Lower leg skin (tissue), 4 donors: Measurements from ENCODE around the gene GLYAT. TPM values are rescaled to one million over a fixed set of nuclear protein-coding genes. Genes with fewer than 3 reads are reported as not detected.

Experiments
- DNase-seq, 2 donors: peaks; one replicate each; pipeline ENCODE4 v3.0.0-alpha.2; 2019; ENCODE audit warnings: low spot score in 2 of 2
- H3K4me3 ChIP-seq: fragments of 200-600 bp; sonication (generic); 2 replicates; pipeline ENCODE4 v1.5.1; 2017; ENCODE audit warnings: mild to moderate bottlenecking, low read depth; ENCODE audit not compliant: poor library complexity, severe bottlenecking
- POLR2A ChIP-seq, 2 donors: fragments of 450-650 bp; IDR thresholded peaks; one replicate each; pipeline ENCODE4 v1.6.1; 2016 to 2017; ENCODE audit warnings: antibody characterized with exemption in 2 of 2, mild to moderate bottlenecking in 1 of 2, moderate library complexity in 1 of 2
- WGBS, 2 donors: methylation state at CpG; one replicate each; pipeline ENCODE4 v1.1.5; 2018; 5-methylcytosine and 5-hydroxymethylcytosine counted together
- intact Hi-C: fragments of 100-400 bp; cut with DNase I; formaldehyde crosslinking; loops from one replicate; pipeline ENCODE4 v1.15.0; 2023; ENCODE audit warnings: low total_unique reads
- total RNA-seq, 4 donors: library from RNA; depleted of rRNA; stranded (reverse); fragments of >200 nt; gene quantifications; one replicate each; pipeline ENCODE4 v1.1.0, GENCODE V29; 2016
- TF ChIP-seq, protein P1 (sequence below), 3 donors: fragments of 450-650 bp; IDR thresholded peaks; one replicate each; pipeline ENCODE4 v1.5.1; 2016; ENCODE audit warnings: antibody characterized with exemption in 3 of 3, mild to moderate bottlenecking in 3 of 3, moderate library complexity in 2 of 3

GLYAT gene
- total RNA-seq, 4 donors from 2014 or later: 0.17 TPM; not detected in 3

DNA sequence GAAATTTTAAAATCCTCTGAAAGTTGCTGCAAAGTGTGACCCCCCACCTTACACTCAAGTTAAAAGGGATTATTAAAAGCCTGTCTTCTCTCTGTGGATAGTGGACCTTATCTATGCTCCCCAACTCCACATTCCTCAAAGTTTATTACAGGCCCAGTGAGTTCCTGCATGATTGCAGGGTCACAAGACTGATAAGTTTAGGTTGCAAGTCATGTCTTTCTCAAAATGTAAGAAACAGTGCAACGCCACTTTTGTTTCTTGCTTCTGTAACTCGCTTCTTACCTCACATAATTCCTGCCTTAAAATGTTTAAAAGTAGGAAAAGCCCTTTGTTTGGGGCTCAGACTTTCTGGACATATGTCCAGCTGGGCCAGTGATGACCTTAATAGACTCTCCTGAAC is 38.4 kb upstream of the GLYAT start:
- TF ChIP-seq, protein P1, sequence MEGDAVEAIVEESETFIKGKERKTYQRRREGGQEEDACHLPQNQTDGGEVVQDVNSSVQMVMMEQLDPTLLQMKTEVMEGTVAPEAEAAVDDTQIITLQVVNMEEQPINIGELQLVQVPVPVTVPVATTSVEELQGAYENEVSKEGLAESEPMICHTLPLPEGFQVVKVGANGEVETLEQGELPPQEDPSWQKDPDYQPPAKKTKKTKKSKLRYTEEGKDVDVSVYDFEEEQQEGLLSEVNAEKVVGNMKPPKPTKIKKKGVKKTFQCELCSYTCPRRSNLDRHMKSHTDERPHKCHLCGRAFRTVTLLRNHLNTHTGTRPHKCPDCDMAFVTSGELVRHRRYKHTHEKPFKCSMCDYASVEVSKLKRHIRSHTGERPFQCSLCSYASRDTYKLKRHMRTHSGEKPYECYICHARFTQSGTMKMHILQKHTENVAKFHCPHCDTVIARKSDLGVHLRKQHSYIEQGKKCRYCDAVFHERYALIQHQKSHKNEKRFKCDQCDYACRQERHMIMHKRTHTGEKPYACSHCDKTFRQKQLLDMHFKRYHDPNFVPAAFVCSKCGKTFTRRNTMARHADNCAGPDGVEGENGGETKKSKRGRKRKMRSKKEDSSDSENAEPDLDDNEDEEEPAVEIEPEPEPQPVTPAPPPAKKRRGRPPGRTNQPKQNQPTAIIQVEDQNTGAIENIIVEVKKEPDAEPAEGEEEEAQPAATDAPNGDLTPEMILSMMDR (IDR thresholded peaks at IDR 0.05): no peak
- no peak for TF ChIP-seq POLR2A (IDR thresholded peaks at IDR 0.05)
- no peak for DNase-seq

GRCh38 chr11:58769308-58769707 is 37.6 kb upstream of the GLYAT start:
- intact Hi-C loops: no loop called here
- WGBS, 2 donors: 20 to 32% methylated on average over 2 of the region's 2 CpGs

More for the DNA sequence above, 38.4 kb upstream of the GLYAT start:
- 77 to 86% methylated on average over 2 of the region's 2 CpGs for WGBS, 2 donors
- intact Hi-C loops: no loop called here
- H3K4me3 ChIP-seq: no peak overlapping the region

DNA sequence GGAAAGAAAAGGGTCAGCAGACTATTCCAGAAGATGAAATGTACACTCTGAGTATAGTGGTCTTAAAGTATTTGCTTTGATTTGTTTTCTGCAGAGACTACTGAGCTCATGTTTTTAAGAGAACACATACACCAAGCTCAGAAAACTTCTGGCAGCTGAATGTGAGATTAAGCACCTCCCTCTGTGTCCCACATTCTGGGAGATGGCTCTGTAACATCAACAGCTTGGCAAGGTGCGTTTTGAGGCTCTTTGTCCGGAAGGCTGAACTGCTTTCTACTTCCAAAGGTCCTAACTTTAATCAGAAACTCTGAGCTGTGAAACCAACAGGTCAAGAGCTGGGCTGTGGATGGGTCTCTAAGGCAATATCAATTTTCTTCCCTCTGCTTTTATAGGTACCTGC is 36.4 kb upstream of the GLYAT start:
- no peak for DNase-seq
- WGBS, 2 donors: 74 to 78% methylated on average over 2 of the region's 2 CpGs
- H3K4me3 ChIP-seq: no peak overlapping the region
- TF ChIP-seq POLR2A (IDR thresholded peaks at IDR 0.05): no peak
- TF ChIP-seq, protein P1 (IDR thresholded peaks at IDR 0.05): no peak
- intact Hi-C loops: no loop called here

More at GRCh38 chr11:58769308-58769707, 37.6 kb upstream of the GLYAT start:
- DNase-seq: no peak
- H3K4me3 ChIP-seq: no peak overlapping the region
- TF ChIP-seq POLR2A (IDR thresholded peaks at IDR 0.05): no peak
- TF ChIP-seq, protein P1 (IDR thresholded peaks at IDR 0.05): no peak

DNA sequence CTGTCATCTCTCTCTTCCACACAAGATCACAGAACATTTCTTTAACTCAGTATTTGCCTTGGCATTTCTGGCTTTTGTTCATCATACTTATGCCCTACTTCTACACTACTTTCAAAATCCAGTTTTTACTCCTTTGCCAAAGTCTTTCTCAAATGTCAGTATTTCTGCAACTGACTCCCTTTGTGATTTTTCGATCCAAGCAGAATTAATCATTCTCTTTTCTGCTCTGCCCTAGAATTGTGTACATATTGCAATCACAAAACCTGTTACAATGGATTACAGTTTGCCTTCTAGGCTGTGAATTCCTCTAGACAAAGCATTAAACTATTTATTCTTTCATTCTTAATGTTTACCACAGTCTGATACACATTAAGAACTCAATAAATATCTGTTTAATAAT is 33.3 kb upstream of the GLYAT start:
- no peak overlapping the region for H3K4me3 ChIP-seq
- TF ChIP-seq, protein P1 (IDR thresholded peaks at IDR 0.05): no peak
- TF ChIP-seq POLR2A (IDR thresholded peaks at IDR 0.05): no peak
- no peak for DNase-seq
- 59 to 72% methylated on average over 1 of the region's 1 CpG for WGBS, 2 donors
- intact Hi-C loops: no loop called here

DNA sequence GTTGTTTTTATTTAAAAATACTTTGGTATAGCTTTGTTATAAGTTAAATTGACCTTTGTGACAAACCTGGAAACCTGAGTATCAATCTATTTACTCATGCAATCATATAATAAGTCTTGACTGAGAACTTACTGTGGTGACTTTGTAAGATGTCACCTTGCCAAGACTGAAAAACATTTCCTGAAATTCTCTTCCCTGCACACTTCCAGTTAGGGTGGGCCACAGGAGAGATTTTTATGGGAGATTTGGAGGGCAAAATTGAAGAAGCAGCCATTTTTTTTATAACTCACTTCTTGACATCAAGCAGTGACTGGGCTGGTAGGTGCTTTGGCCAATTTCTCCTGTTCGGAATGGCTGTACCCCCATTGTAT is 31.4 kb upstream of the GLYAT start:
- intact Hi-C loops: no loop called here
- H3K4me3 ChIP-seq: no peak overlapping the region
- no peak for TF ChIP-seq POLR2A (IDR thresholded peaks at IDR 0.05)
- TF ChIP-seq, protein P1 (IDR thresholded peaks at IDR 0.05): no peak
- no peak for DNase-seq
- 88 to 95% methylated on average over 1 of the region's 1 CpG for WGBS, 2 donors
